GM19238 (cell line): ENCODE data around the gene FZD4.

Experiments
- DNase-seq: peaks from one replicate; pipeline ENCODE4 v3.0.0; 2011; ENCODE audit warnings: low spot score; ENCODE audit not compliant: insufficient read length

FZD4 gene

DNA sequence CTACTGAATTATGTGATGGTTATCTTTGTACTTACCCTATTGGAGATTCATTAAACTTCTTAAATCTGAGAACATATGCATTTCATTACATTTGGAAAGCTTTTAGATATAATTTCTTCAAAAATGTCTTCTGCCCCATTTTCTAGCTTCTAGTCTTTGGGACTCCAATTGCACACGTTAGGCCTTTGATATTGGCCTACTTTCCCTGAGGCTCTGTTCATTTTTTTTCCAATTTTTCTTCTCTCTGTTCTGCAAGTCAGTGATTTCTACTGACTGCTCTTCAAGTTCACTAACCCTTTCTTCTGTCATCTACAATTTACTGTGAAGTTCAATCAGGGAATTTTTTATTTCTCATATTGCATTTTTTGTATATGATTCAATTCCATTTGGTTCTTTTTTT lies 43.0 kb downstream of the FZD4 start:
- DNase-seq = no peak

DNA sequence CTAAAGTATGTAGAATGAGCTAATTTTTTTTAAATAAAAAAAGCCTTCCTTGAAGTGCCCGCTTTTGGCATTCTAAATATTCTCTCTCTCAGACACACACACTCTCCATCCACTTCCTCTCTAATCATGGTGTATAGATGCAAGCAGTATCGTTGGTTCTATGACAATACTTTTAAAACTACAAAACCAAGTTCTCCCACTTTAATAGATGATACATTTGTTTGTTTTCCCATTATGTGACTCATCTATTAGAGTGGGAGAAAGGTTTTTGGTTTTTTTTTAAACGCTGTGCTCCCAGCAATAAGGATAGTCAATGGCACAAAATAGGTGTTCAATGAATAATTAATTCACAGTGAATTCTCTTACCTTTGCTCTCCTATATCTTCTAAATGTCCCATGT lies 44.6 kb downstream of the FZD4 start:
- no peak for DNase-seq

DNA sequence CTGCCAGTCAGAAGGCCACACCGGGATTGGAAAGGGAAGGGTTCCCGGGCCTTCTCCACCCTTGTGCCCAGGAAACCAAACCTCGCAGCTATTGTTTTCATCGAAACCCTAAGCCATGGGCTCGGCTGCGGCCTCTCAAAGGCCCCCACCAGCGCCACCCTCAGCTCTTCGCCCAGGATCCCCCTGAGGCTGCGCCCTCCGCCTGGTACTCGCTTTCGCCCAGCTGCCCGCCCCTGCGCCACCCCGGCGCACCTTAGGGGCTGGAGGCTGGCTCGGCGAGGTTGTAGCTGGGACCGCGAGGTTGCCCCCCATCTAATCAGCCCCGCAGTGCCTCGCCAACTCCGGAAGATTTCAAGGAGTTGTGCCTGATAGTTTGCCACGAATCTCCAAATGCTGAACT lies 49.0 kb downstream of the FZD4 start:
- no peak for DNase-seq

DNA sequence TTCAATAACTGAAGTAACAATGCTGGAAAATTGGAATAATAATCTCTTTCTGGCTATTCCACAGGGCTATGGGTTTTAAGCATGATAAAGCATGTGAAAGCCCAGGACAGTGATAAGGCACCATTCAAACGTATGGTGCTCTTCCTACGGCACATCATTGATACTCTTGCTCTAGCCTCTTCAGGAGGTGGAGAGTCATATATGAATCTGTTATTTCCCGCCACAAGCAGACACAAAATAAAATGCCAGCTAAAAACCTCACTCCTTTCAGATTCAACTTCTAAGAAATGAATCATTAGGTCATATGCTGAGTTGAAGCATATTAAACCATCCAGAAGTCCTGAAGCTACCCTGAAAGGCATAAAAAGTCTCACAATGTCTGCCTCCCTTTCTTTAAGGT lies 49.9 kb downstream of the FZD4 start:
- no peak for DNase-seq

DNA sequence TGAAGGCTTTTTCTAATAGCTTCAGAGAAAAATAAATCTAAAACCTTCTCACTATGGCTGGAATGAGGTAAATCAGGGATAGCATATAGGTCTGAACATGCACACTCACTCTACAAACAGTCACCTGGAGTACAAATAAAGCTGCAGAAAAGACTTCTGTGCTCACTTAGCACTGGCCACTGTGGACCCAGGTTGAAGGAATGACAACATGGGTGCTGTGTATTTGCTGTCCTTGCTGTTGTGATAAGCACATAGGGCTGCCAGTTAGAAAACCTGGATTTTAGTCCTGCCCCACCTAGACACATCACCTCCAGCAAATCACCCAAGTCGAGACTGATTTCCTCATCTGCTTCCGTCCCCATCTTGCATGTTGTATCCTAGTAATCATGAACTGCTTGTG lies 51.2 kb downstream of the FZD4 start:
- DNase-seq = no peak

DNA sequence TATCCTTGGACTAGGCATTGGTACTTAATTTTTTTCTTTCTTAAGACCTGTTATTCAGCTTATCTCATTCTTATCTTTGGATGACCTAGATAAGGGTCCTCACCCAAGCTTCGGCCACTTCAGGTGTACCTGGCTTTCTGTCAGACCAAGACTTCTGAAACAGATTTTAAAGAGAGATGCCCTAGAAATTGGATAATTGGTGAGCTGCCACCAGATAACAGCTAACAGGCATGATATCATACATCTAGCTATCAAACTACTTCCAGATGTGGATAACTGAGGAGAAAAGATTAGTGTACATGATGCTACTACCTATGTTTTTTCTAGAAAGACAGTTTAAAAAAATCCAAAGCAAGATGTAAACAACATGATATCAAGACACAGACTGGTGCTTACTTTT lies 52.9 kb downstream of the FZD4 start:
- no peak for DNase-seq

DNA sequence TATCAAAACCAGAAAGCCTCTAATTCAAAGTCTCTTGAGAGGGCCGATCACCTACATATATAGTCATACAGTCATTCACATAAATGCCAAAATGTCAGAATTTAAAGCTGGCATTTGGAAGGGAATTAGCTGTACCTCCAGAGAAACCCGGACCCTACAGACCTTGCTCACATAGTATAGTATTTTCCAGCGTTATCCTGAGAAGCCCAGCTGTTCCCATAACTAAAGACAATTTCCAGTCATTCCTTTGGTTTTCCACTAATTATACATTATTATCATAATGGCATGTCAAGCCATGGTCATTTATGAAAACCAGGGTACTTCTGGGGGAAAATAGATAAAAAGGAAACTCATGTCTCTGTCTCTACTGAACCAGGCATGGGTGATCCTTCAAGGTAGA lies 53.6 kb downstream of the FZD4 start:
- DNase-seq = no peak

DNA sequence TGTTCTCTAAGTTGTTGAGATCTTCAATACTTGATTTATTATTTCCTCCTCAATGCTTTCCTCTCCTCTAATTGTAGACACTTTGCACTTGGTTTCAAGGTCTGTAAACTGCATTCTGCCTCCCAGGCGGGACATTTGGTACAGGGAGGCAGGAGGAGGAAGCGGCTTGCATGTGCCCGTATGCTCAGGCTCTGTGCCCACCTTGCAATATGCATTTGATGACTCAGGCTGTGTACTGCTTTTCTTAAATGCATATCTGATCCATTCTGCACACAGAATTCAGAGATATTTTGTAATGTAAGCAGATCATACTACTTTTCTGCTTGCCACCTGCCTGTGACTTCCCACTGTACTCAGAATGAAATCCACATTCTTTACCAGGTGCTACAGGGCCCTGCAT lies 55.0 kb downstream of the FZD4 start:
- no peak for DNase-seq

DNA sequence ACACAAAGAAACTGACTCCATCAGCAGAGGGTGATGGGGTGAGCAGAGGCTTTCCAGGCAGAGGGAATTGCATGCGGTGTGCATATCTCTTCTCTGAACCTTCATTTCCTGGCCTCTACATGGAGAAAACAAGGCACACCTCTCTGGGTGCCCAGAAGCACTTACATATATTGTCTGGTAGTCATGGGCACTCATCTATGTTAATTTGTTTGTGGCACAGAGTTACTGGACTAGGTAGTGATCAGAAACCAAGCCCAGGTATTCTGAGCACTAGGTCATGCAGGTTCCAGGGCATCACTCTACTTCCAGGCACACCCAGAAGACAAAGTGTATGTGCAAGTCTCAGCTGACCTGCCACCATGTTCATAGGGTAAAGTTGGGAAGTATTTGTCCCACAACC lies 56.5 kb downstream of the FZD4 start:
- no peak for DNase-seq

DNA sequence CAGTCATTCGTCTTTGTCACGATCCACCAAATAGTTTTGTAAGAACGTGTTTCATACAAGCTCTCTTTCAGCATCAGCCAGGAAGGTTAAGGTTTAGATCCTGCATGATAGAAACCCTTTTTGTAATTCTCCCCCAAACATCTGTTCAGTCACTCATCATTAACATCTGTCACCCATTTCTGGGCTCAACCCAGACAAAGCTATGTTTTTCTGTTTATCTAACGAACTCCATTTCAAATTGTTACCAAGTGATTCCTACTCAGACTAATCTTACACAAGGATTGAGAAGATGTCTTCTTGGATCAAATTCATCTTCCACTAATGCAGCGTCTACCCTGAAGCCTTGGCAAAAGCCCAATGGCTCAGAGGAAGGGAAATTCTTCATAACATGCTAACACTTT lies 58.8 kb downstream of the FZD4 start:
- no peak for DNase-seq
